ENCODE measurements around the gene ST8SIA6. TPM values are rescaled to one million over a fixed set of nuclear protein-coding genes. Genes with fewer than 3 reads are reported as not detected.

The ST8SIA6 gene
- total and polyA plus RNA-seq, 10 of the 15 experiments (the other 5 are each of a cell fraction or from before 2014, with no cell fraction given) = 0.22 TPM; not detected in 9

DNA sequence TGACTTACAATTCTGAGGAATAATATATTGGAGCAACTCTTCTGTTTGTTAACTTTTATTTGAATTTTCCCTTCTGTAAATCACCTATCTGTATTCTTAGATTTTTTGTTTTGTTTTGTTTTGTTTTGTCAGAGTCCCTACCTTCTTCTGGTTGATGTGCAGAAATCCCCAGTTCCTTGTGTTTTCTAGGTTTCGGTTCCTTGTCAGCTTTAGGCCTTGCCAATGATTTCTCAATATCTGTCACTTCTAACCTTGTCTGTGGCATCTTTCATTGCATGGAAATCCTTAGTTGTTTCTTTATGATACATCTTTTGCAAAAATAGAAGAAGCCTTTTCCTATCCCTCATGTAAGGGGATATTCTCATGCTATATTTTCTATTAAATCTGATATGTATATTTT is 21.7 kb upstream of the ST8SIA6 start (continued):
- TF ChIP-seq EZH2 (IDR thresholded peaks at IDR 0.05; ENCODE audit: borderline replicate concordance, control insufficient read depth, low read depth, low read length) = no peak
- TF ChIP-seq, protein P1, sequence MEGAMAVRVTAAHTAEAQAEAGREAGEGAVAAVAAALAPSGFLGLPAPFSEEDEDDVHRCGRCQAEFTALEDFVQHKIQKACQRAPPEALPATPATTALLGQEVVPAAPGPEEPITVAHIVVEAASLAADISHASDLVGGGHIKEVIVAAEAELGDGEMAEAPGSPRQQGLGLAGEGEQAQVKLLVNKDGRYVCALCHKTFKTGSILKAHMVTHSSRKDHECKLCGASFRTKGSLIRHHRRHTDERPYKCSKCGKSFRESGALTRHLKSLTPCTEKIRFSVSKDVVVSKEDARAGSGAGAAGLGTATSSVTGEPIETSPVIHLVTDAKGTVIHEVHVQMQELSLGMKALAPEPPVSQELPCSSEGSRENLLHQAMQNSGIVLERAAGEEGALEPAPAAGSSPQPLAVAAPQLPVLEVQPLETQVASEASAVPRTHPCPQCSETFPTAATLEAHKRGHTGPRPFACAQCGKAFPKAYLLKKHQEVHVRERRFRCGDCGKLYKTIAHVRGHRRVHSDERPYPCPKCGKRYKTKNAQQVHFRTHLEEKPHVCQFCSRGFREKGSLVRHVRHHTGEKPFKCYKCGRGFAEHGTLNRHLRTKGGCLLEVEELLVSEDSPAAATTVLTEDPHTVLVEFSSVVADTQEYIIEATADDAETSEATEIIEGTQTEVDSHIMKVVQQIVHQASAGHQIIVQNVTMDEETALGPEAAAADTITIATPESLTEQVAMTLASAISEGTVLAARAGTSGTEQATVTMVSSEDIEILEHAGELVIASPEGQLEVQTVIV (IDR thresholded peaks at IDR 0.05; ENCODE audit: borderline replicate concordance, partially characterized antibody) = no peak
- TF ChIP-seq BCL11A (IDR thresholded peaks at IDR 0.05; ENCODE audit: low read depth, low read length) = peak; percentile 58; the same call in 1 of the 2 replicates
- TF ChIP-seq CBX3 (IDR thresholded peaks at IDR 0.05; ENCODE audit: borderline replicate concordance, low read depth) = no peak
- TF ChIP-seq, protein P2, sequence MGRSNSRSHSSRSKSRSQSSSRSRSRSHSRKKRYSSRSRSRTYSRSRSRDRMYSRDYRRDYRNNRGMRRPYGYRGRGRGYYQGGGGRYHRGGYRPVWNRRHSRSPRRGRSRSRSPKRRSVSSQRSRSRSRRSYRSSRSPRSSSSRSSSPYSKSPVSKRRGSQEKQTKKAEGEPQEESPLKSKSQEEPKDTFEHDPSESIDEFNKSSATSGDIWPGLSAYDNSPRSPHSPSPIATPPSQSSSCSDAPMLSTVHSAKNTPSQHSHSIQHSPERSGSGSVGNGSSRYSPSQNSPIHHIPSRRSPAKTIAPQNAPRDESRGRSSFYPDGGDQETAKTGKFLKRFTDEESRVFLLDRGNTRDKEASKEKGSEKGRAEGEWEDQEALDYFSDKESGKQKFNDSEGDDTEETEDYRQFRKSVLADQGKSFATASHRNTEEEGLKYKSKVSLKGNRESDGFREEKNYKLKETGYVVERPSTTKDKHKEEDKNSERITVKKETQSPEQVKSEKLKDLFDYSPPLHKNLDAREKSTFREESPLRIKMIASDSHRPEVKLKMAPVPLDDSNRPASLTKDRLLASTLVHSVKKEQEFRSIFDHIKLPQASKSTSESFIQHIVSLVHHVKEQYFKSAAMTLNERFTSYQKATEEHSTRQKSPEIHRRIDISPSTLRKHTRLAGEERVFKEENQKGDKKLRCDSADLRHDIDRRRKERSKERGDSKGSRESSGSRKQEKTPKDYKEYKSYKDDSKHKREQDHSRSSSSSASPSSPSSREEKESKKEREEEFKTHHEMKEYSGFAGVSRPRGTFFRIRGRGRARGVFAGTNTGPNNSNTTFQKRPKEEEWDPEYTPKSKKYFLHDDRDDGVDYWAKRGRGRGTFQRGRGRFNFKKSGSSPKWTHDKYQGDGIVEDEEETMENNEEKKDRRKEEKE (IDR thresholded peaks at IDR 0.05) = no peak
- peak; percentile 43; the same call in 1 of the 2 replicates for TF ChIP-seq MEF2A (IDR thresholded peaks at IDR 0.05; ENCODE audit: insufficient read depth, low read depth, low read length)
- TF ChIP-seq, protein P3, sequence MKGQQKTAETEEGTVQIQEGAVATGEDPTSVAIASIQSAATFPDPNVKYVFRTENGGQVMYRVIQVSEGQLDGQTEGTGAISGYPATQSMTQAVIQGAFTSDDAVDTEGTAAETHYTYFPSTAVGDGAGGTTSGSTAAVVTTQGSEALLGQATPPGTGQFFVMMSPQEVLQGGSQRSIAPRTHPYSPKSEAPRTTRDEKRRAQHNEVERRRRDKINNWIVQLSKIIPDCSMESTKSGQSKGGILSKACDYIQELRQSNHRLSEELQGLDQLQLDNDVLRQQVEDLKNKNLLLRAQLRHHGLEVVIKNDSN (IDR thresholded peaks at IDR 0.05; ENCODE audit: borderline replicate concordance, extremely low read length, insufficient read depth, low read depth, low read length) = no peak
- no peak for TF ChIP-seq ZNF207 (IDR thresholded peaks at IDR 0.05; ENCODE audit: borderline replicate concordance)

All from GM12878 (cell line).